WTC11 (cell line): ENCODE measurements around the gene MBD3L1.

Source experiments
- CTCF ChIP-seq: fragments of 200-600 bp; IDR thresholded peaks from 2 replicates; pipeline ENCODE4 v1.8.0; 2022; ENCODE audit warnings: antibody characterized with exemption
- MAX ChIP-seq: sonication (generic); formaldehyde crosslinking; IDR thresholded peaks from 2 replicates; pipeline ENCODE4 v1.8.0; 2022; ENCODE audit warnings: mild to moderate bottlenecking, missing genetic modification reagents

- no peak for TF ChIP-seq CTCF
- TF ChIP-seq MAX (CRISPR knock-in tag): no peak
These were observed 20.6 kb upstream of the MBD3L1 start for GRCh38 chr19:8811315-8812172.
